Activated CD4-positive, alpha-beta T cell treated with anti-CD3 and anti-CD28 coated beads, Interleukin-2, amount 10 ng/mL, durations not matched to agents 24 days and 14 days (primary cell): ENCODE measurements around the gene KLF4. TPM values are rescaled to one million over a fixed set of nuclear protein-coding genes. Genes with fewer than 3 reads are reported as not detected.
A peak's percentile ranks its signal among the peaks of the same experiment; 100 is the strongest.
"Not testable (repeated sequence)": the region's sequence is repeated elsewhere in the genome, so short reads cannot be mapped to it uniquely, and the experiment has no call there.

ENCODE experiments used
- DNase-seq: peaks from one replicate; pipeline ENCODE4 v3.0.0; 2022
- H3K27ac Mint-ChIP-seq: one replicate; pipeline ENCODE4 v1.8.0; 2022; ENCODE audit warnings: mild to moderate bottlenecking, mixed read lengths
- H3K27me3 Mint-ChIP-seq: one replicate; pipeline ENCODE4 v1.8.0; 2022; ENCODE audit warnings: mixed read lengths
- H3K36me3 Mint-ChIP-seq: one replicate; pipeline ENCODE4 v1.8.0; 2022; ENCODE audit warnings: low read depth, mild to moderate bottlenecking, mixed read lengths
- H3K4me1 Mint-ChIP-seq: one replicate; pipeline ENCODE4 v1.8.0; 2021; ENCODE audit warnings: mixed read lengths
- H3K4me3 Mint-ChIP-seq: one replicate; pipeline ENCODE4 v1.8.0; 2022; ENCODE audit warnings: mild to moderate bottlenecking, moderate library complexity, mixed read lengths
- H3K9me3 Mint-ChIP-seq: one replicate; pipeline ENCODE4 v1.8.0; 2021; ENCODE audit warnings: mixed read lengths
- intact Hi-C: fragments of 100-400 bp; cut with micrococcal nuclease; formaldehyde crosslinking; loops from one replicate; pipeline ENCODE4 v1.15.1; 2023
- total RNA-seq: library from RNA; stranded (reverse); gene quantifications from 2 replicates; pipeline ENCODE4 v1.2.3, GENCODE V29; 2022

KLF4 gene
- total RNA-seq = 1.0 and 1.2 TPM in 2 replicates

DNA sequence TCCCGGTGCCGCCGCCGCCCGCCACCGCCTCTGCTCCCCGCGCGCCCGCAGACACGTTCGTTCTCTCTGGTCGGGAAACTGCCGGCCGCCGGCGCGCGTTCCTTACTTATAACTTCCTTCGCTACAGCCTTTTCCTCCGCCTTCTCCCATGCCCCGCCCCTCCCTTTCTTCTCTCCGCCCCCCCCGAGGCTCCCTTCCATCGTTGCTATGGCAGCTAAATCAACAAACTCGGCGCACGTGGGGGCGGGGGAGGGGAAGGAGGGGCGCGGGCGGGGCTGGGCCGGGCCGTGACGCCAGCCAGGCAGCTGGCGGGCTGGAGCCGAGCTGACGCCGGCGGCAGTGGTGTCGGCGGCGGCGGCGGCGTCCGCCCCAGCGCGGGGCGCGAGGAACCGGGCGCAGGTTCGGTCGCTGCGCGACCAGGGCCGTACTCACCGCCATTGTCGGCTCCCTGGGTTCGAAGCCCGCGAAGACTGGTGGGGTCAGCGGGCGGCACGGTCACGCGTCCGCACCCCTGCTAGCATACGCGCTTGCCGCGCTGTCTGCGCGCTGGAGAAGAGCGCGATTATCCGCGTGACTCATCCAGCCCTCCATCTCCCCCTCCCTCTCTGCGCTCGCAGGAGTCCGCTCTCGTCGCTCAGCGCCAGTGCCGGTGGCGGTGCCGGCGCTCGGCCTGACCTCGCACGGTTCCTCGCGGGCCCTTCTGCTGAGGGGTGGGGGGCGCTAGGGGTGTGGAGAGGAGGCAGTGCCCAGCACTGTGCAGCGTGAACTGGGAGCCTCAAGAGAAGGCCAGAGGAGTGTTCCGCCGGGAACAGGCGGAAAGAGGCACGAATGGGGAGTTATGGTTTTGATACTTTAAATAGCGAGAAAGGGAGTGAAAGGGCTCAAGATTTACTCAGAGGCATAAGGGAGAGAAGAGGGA is at the start of gene KLF4:
Gene KLF4 (minus strand): TSS at position 83 of the 919 bp plus-strand sequence. CDS start 597 bp downstream, outside the sequence.
- Mint-ChIP-seq H3K4me1 (peaks cover 12% of the 10 kb centered on the region), H3K36me3 (no peaks in the 10 kb centered on the region), H3K27ac (peak within 1 kb of the TSS; percentile 65), H3K9me3 (no peaks in the 10 kb centered on the region), H3K27me3 (peaks cover 66% of the 10 kb centered on the region), H3K4me3 (peak within 1 kb of the TSS; percentile 84)
- intact Hi-C loops = loop anchor here (5.0 kb wide), 1 partner anchor 208 kb away; the partner anchor contains the start of gene RAD23B
- DNase-seq = peak; percentile 89

- no peaks in the 10 kb centered on the region for H3K9me3 Mint-ChIP-seq
- no peaks in the 10 kb centered on the region for H3K36me3 Mint-ChIP-seq
- no peak overlapping the region for H3K27ac Mint-ChIP-seq
- intact Hi-C loops = no loop called here
- no peaks in the 10 kb centered on the region for H3K4me1 Mint-ChIP-seq
- DNase-seq = no peak
- H3K27me3 Mint-ChIP-seq = no peaks in the 10 kb centered on the region
- no peak overlapping the region for H3K4me3 Mint-ChIP-seq
These were observed 46.9 kb upstream of the KLF4 start for GRCh38 chr9:107536462-107536861.

DNA sequence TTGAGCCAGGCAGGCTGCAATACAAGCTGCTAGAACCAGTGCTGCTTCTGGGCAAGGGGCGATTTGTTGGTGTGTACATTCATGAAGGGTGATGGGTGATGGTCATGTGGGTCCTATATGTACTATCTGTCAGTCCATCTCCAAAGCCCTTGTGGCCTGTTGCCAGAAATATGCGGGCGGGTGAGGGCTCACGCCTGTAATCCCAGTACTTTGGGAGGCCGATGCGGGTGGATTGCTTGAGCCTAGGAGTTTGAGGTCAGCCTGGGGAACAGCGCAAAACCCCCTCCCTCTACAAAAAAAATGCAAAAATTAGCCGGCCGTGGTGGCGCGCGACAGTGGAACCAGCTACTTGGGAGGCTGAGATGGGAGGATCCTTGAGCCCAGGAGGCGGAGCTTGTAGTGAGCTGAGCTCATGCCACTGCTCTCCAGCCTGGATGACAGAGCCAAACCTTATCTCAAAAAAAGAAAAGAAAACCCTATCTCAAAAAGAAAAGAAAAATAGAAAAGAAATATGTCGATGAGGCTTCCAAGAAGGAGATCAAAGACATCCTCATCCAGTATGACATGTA is 45.0 kb upstream of the KLF4 start:
- Mint-ChIP-seq H3K4me3 (no peak overlapping the region), H3K27me3 (no peaks in the 10 kb centered on the region), H3K36me3 (no peaks in the 10 kb centered on the region), H3K4me1 (no peaks in the 10 kb centered on the region), H3K9me3 (no peaks in the 10 kb centered on the region), H3K27ac (no peak overlapping the region)
- intact Hi-C loops = no loop called here
- DNase-seq = no peak

DNA sequence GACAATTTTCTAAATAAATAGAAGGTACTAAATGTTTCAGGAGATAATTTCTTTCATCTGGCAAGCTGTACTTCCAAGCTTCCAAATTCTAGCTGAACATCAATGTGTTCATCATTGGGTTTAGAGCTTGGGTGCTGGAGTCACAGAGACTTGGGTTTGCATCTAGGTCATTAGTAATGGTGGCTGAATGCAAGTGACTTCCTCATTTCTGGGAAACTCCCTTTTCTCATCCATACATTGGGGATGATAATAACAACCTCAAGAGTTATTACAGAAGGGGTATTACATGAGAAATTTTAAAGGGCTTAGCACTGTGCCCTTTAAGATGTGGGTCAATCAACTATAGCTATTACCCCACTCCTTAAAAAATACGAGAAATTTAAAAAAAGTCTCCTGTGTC is 41.1 kb upstream of the KLF4 start:
- H3K9me3 Mint-ChIP-seq = peaks cover 6% of the 10 kb centered on the region
- no peak for DNase-seq
- H3K4me3 Mint-ChIP-seq = no peak overlapping the region
- no peaks in the 10 kb centered on the region for H3K4me1 Mint-ChIP-seq
- H3K27ac Mint-ChIP-seq = no peak overlapping the region
- no peaks in the 10 kb centered on the region for H3K36me3 Mint-ChIP-seq
- H3K27me3 Mint-ChIP-seq = no peaks in the 10 kb centered on the region
- intact Hi-C loops = no loop called here

DNA sequence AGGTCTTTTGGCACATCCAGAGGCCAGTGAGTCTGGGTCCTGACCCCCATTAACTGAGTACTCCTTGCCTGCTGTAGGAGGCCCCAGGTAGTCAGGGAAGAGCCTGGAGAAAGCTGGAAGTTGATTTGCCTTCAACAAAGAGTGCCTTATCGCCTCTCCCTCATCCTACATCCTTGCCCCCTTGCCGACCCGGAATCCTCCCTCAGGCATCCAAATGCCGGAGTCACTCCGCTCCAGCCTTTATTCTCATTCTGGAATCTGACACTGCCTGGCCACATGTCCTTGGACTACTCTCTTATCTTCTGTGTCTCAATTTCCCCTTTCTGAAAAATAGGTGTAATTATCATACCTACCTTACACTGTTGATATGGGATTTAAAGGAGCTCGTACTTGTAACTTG is 39.1 kb upstream of the KLF4 start:
- Mint-ChIP-seq H3K27ac (no peak overlapping the region), H3K27me3 (no peaks in the 10 kb centered on the region), H3K36me3 (no peaks in the 10 kb centered on the region), H3K9me3 (peaks cover 6% of the 10 kb centered on the region), H3K4me1 (no peaks in the 10 kb centered on the region), H3K4me3 (no peak overlapping the region)
- no peak for DNase-seq
- intact Hi-C loops = no loop called here

GRCh38 chr9:107523539-107523938 is 34.0 kb upstream of the KLF4 start:
- intact Hi-C loops = no loop called here
- Mint-ChIP-seq H3K36me3 (no peaks in the 10 kb centered on the region), H3K9me3 (peaks cover 9% of the 10 kb centered on the region), H3K4me1 (no peaks in the 10 kb centered on the region), H3K27ac (no peak overlapping the region), H3K4me3 (no peak overlapping the region), H3K27me3 (no peaks in the 10 kb centered on the region)
- no peak for DNase-seq

GRCh38 chr9:107520186-107520585 is 30.6 kb upstream of the KLF4 start:
- Mint-ChIP-seq H3K36me3 (no peaks in the 10 kb centered on the region), H3K27me3 (no peaks in the 10 kb centered on the region), H3K9me3 (peaks cover 7% of the 10 kb centered on the region), H3K4me3 (no peak overlapping the region), H3K27ac (no peak overlapping the region), H3K4me1 (no peaks in the 10 kb centered on the region)
- intact Hi-C loops = no loop called here
- no peak for DNase-seq

DNA sequence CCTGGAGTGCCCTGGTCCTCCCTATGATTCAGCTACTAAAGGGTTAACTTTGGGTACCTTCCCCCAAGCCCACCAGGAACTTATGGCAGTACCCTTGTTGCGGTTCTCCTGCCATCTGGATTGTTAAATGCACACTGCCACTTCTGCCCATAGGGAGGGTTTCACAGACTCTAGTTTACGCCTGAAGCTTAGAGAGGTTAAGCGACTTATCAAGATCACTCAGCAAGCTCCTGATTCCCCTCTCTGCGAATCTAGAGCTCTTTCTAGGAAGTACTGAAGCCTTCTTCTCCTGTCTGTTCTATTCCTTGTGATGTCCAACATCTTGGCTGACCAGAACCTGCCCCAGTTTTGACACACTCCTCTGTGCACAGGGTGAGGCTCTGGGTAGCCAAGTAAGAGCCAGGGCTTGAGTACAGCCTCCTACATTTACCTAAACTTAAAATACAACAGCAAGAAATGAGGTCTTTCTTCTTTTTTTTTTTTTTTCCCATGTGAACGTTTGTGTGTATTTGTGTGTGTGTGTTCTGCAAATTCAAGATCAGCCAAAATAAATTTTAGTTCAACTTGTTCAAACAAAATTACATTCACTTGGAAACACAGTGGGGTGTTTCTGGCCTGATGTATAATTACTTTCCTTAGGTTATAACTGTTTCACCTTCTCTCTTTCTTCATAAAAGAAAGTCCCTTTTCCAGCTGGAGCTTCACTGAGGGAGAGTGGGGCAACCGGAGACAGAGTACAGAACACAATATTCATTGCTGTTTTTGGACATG is 28.7 kb upstream of the KLF4 start:
- Mint-ChIP-seq H3K4me1 (no peaks in the 10 kb centered on the region), H3K27me3 (no peaks in the 10 kb centered on the region), H3K27ac (no peak overlapping the region), H3K36me3 (no peaks in the 10 kb centered on the region), H3K9me3 (peaks cover 7% of the 10 kb centered on the region), H3K4me3 (no peak overlapping the region)
- intact Hi-C loops = no loop called here
- DNase-seq = no peak

GRCh38 chr9:107513464-107514100 is 24.0 kb upstream of the KLF4 start:
- intact Hi-C loops = no loop called here

GRCh38 chr9:107504585-107505455 is 15.3 kb upstream of the KLF4 start:
- H3K27ac Mint-ChIP-seq = no peak overlapping the region
- DNase-seq = no peak
- intact Hi-C loops = no loop called here
- no peaks in the 10 kb centered on the region for H3K9me3 Mint-ChIP-seq
- H3K36me3 Mint-ChIP-seq = no peaks in the 10 kb centered on the region
- H3K4me3 Mint-ChIP-seq = no peak overlapping the region
- no peaks in the 10 kb centered on the region for H3K4me1 Mint-ChIP-seq
- H3K27me3 Mint-ChIP-seq = no peaks in the 10 kb centered on the region

More at GRCh38 chr9:107513464-107514100, 24.0 kb upstream of the KLF4 start:
- Mint-ChIP-seq H3K4me1 (no peaks in the 10 kb centered on the region), H3K27ac (no peak overlapping the region), H3K27me3 (no peaks in the 10 kb centered on the region), H3K36me3 (no peaks in the 10 kb centered on the region), H3K4me3 (no peak overlapping the region), H3K9me3 (peaks cover 4% of the 10 kb centered on the region)
- no peak for DNase-seq

DNA sequence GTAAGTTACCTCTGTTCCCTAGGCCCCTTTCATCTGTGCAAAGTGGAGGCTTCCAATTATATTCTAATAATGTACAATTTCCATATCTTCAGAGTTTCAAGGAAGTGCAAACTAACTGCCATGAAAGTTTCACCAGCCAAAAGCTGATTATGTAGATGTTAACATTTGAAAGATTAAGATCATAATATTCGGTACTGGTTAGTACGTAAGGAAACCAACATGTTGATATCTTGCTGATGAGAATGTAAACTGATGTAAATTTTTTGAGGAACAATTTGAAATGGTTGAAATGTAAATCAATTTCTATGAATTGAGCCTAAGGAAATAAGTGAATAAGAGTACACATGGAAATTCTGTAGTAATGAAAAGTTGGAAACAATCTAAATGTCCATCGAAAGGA is 12.9 kb upstream of the KLF4 start:
- intact Hi-C loops = no loop called here

DNA sequence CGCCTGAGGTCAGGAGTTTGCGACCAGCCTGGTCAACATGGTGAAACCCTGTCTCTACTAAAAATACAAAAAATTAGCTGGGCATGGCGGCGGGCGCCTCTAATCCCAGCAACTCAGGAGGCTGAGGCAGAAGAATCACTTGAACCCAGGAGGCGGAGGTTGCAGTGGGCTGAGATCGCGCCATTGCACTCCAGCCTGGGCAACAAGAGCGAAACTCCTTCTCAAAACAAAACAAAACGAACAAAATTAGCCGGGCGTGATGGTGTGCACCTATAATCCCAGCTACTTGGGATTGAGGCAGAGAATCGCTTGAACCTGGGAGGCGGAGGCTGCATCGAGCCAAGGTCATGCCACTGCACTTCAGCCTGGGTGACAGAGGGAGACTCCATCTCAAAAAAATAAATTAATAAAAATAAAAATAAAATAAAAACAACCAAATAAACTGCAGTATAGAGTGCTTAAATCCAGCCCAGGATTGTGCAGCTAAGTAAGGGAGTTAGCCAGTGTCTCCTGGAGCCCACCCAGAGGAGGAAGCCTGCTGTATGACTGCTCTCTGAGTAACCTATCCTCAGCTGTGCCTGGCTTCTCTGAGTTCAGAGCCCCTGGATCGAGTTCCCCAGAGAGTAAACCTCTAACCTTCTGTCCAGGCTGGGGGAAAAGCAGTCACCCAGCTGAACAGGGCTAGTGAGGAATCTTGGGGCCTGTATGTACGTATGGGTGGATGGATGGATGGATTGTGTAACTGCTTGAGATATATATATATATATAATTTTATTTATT is 11.0 kb upstream of the KLF4 start:
- DNase-seq, H3K4me3 Mint-ChIP-seq, H3K9me3 Mint-ChIP-seq, intact Hi-C loops, H3K36me3 Mint-ChIP-seq, H3K27ac Mint-ChIP-seq, H3K4me1 Mint-ChIP-seq, H3K27me3 Mint-ChIP-seq: not testable (repeated sequence)

More for the DNA sequence above, 12.9 kb upstream of the KLF4 start:
- no peaks in the 10 kb centered on the region for H3K36me3 Mint-ChIP-seq
- H3K4me3 Mint-ChIP-seq = no peak overlapping the region
- H3K27ac Mint-ChIP-seq = no peak overlapping the region
- no peaks in the 10 kb centered on the region for H3K9me3 Mint-ChIP-seq
- DNase-seq = no peak
- peaks cover 2% of the 10 kb centered on the region for H3K27me3 Mint-ChIP-seq
- H3K4me1 Mint-ChIP-seq = no peaks in the 10 kb centered on the region
